ENCODE results near the gene MUC5B. TPM values are rescaled to one million over a fixed set of nuclear protein-coding genes. Genes with fewer than 3 reads are reported as not detected.
"Not testable (repeated sequence)": the region's sequence is repeated elsewhere in the genome, so short reads cannot be mapped to it uniquely, and the experiment has no call there.

MUC5B gene
- polyA plus RNA-seq, 4 donors: 0.01 to 0.74 (median 0.23) TPM; not detected in 1

DNA sequence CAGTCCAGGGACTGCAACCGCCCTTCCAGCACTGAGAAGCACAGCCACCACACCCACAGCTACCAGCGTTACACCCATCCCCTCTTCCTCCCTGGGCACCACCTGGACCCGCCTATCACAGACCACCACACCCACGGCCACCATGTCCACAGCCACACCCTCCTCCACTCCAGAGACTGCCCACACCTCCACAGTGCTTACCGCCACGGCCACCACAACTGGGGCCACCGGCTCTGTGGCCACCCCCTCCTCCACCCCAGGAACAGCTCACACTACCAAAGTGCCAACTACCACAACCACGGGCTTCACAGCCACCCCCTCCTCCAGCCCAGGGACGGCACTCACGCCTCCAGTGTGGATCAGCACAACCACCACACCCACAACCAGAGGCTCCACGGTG is 19.9 kb downstream of the MUC5B start:
- not testable (repeated sequence) for DNase-seq (ENCODE audit: low read depth in 4 of 4, low spot score in 3 of 4)

DNA sequence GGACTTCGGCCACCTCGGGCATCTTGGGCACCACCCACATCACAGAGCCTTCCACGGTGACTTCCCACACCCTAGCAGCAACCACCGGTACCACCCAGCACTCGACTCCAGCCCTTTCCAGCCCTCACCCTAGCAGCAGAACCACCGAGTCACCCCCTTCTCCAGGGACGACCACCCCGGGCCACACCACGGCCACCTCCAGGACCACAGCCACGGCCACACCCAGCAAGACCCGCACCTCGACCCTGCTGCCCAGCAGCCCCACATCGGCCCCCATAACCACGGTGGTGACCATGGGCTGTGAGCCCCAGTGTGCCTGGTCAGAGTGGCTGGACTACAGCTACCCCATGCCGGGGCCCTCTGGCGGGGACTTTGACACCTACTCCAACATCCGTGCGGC is 20.7 kb downstream of the MUC5B start:
- not testable (repeated sequence) for DNase-seq (ENCODE audit: low read depth in 4 of 4, low spot score in 3 of 4)

DNA sequence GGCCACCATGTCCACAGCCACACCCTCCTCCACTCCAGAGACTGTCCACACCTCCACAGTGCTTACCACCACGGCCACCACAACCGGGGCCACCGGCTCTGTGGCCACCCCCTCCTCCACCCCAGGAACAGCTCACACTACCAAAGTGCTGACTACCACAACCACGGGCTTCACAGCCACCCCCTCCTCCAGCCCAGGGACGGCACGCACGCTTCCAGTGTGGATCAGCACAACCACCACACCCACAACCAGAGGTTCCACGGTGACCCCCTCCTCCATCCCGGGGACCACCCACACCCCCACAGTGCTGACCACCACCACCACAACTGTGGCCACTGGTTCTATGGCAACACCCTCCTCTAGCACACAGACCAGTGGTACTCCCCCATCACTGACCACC is 21.7 kb downstream of the MUC5B start:
- not testable (repeated sequence) for DNase-seq (ENCODE audit: low read depth in 4 of 4, low spot score in 3 of 4)

DNA sequence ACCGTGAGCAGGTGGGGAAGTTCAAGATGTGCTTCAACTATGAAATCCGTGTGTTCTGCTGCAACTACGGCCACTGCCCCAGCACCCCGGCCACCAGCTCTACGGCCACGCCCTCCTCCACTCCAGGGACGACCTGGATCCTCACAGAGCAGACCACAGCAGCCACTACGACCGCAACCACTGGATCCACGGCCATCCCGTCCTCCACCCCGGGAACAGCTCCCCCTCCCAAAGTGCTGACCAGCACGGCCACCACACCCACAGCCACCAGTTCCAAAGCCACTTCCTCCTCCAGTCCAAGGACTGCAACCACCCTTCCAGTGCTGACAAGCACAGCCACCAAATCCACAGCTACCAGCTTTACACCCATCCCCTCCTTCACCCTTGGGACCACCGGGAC is 22.9 kb downstream of the MUC5B start:
- DNase-seq (ENCODE audit: low read depth in 4 of 4, low spot score in 3 of 4): not testable (repeated sequence)

DNA sequence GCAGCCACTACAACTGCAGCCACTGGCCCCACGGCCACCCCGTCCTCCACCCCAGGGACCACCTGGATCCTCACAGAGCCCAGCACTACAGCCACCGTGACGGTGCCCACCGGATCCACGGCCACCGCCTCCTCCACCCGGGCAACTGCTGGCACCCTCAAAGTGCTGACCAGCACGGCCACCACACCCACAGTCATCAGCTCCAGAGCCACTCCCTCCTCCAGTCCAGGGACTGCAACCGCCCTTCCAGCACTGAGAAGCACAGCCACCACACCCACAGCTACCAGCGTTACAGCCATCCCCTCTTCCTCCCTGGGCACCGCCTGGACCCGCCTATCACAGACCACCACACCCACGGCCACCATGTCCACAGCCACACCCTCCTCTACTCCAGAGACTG is 23.4 kb downstream of the MUC5B start:
- not testable (repeated sequence) for DNase-seq (ENCODE audit: low read depth in 4 of 4, low spot score in 3 of 4)

DNA sequence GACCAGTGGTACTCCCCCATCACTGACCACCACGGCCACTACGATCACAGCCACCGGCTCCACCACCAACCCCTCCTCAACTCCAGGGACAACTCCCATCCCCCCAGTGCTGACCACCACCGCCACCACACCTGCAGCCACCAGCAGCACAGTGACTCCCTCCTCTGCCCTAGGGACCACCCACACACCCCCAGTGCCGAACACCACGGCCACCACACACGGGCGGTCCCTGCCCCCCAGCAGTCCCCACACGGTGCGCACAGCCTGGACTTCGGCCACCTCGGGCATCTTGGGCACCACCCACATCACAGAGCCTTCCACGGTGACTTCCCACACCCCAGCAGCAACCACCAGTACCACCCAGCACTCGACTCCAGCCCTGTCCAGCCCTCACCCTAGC is 24.2 kb downstream of the MUC5B start:
- not testable (repeated sequence) for DNase-seq (ENCODE audit: low read depth in 4 of 4, low spot score in 3 of 4)

DNA sequence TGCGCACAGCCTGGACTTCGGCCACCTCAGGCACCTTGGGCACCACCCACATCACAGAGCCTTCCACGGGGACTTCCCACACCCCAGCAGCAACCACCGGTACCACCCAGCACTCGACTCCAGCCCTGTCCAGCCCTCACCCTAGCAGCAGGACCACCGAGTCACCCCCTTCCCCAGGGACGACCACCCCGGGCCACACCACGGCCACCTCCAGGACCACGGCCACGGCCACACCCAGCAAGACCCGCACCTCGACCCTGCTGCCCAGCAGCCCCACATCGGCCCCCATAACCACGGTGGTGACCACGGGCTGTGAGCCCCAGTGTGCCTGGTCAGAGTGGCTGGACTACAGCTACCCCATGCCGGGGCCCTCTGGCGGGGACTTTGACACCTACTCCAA is 26.1 kb downstream of the MUC5B start:
- DNase-seq (ENCODE audit: low read depth in 4 of 4, low spot score in 3 of 4): not testable (repeated sequence)

DNA sequence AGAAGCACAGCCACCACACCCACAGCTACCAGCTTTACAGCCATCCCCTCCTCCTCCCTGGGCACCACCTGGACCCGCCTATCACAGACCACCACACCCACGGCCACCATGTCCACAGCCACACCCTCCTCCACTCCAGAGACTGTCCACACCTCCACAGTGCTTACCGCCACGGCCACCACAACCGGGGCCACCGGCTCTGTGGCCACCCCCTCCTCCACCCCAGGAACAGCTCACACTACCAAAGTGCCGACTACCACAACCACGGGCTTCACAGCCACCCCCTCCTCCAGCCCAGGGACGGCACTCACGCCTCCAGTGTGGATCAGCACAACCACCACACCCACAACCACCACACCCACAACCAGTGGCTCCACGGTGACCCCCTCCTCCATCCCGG is 27.5 kb downstream of the MUC5B start:
- not testable (repeated sequence) for DNase-seq (ENCODE audit: low read depth in 4 of 4, low spot score in 3 of 4)

DNA sequence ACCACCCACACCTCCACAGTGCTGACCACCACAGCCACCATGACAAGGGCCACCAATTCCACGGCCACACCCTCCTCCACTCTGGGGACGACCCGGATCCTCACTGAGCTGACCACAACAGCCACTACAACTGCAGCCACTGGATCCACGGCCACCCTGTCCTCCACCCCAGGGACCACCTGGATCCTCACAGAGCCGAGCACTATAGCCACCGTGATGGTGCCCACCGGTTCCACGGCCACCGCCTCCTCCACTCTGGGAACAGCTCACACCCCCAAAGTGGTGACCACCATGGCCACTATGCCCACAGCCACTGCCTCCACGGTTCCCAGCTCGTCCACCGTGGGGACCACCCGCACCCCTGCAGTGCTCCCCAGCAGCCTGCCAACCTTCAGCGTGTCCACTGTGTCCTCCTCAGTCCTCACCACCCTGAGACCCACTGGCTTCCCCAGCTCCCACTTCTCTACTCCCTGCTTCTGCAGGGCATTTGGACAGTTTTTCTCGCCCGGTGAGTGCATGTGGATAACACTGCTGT is 28.4 kb downstream of the MUC5B start:
- DNase-seq (ENCODE audit: low read depth in 4 of 4, low spot score in 3 of 4): no peak

DNA sequence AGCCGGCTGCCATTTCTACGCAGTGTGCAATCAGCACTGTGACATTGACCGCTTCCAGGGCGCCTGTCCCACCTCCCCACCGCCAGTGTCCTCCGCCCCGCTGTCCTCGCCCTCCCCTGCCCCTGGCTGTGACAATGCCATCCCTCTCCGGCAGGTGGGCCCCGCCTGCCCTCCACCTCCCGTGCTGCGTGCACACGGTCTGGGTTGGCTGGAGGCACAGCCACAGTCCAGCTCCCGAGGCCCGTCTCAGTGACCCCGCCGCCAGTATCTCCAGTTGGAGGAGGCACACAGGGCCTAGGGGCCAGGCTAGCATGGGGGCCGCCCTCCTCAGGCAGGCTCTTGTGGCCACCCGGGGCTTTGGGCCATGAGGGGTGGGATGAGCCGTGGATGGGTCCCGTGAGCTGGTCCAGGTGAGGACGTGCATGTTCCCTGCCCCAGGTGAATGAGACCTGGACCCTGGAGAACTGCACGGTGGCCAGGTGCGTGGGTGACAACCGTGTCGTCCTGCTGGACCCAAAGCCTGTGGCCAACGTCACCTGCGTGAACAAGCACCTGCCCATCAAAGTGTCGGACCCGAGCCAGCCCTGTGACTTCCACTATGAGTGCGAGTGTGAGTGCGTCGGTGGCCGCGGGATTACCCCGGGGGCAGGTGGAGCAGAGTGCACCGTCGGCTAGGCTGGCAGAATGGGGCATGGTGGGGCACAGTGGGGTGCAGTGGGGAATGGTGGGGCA is 29.7 kb downstream of the MUC5B start:
- no peak for DNase-seq (ENCODE audit: low read depth in 4 of 4, low spot score in 3 of 4)

DNA sequence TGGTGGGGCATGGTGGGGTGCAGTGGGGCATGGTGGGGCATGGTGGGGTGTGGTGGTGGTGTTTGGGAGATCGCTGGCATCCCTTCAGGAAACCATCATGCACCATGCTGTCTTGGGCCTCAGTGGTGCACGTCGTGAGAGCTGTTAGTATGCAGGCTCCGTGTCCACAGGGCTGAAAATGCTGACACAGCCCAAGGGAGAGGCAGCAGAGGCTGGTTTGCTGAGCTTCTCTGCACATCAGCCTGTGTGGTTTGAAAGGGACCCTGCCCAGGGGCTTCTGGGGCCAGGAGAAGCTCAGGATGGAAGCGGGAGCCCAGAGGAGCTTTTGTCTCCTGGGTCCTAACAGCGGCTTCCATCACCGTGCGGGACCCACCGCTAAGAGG is 30.2 kb downstream of the MUC5B start:
- no peak for DNase-seq (ENCODE audit: low read depth in 4 of 4, low spot score in 3 of 4)

DNA sequence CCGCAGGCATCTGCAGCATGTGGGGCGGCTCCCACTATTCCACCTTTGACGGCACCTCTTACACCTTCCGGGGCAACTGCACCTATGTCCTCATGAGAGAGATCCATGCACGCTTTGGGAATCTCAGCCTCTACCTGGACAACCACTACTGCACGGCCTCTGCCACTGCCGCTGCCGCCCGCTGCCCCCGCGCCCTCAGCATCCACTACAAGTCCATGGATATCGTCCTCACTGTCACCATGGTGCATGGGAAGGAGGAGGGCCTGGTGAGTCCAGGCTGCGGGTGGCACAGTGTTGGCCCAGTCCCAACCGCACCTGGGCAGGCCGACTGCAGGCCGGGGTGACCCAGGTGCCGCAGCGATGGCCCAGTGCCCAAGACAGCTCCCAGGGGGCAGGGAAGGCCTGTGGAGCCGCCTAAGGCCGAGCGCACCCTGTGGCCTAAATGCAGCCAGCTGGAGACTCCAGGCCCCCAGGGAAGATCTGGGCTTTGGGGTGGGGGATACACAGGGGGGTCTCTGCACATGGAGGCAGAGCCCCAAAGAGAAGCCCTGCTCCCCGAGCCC is 31.3 kb downstream of the MUC5B start:
- DNase-seq (ENCODE audit: low read depth in 4 of 4, low spot score in 3 of 4): no peak

DNA sequence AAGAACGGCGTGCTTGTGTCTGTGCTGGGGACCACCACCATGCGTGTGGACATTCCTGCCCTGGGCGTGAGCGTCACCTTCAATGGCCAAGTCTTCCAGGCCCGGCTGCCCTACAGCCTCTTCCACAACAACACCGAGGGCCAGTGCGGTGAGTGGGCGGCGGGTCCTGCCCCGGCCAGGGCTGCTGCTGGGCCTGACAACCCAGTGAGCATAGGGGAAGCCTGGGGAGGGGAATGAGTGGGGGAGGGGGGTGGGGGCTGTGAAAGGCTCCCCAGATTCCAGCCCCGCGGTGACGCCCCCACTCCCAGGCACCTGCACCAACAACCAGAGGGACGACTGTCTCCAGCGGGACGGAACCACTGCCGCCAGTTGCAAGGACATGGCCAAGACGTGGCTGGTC is 31.9 kb downstream of the MUC5B start:
- no peak for DNase-seq (ENCODE audit: low read depth in 4 of 4, low spot score in 3 of 4)

DNA sequence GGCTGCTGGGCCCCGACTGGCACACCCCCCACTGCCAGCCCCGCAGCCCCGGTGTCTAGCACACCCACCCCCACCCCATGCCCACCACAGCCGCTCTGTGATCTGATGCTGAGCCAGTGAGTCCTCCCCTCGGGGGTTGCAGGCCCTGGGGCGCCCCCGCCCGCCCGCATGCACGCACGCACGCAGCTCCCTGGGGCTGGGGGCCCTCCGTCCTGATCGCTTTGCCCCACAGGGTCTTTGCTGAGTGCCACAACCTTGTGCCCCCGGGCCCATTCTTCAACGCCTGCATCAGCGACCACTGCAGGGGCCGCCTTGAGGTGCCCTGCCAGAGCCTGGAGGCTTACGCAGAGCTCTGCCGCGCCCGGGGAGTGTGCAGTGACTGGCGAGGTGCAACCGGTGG is 32.3 kb downstream of the MUC5B start:
- DNase-seq (ENCODE audit: low read depth in 4 of 4, low spot score in 3 of 4): no peak

DNA sequence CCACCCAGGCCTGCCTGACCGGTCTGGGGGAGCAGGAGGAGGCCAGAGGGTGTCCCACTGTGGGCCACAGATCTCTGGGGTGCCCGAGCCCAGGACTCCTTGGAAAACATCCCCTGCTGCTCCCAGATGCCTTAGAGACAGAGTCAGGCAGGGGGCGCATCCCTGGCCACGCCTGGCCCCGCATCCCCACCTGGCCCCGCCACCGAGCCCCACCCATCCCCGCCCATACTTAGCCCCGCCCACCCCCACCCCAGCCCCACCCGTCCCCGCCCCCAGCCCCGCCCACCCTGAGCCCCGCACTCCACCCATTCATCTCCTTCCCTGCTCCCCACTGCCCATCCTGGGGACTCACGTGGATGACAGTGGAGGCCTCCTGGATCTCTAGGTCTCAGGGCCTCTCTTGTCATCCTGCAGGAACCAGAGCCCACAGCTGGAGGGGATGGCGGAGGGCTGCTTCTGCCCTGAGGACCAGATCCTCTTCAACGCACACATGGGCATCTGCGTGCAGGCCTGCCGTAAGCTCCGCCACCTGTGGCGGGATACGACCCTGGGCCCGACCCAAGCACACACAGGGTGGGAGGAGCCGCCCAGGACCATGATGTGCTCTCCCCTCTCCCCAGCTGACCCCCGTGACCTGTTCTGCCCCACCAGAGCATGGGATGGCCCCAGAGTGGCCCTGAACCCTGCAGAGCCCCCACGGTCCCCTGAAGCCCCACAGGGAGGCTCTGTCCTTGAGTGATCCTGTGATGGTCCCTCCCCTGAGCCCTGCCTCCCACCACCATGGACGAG is 33.6 kb downstream of the MUC5B start:
- no peak for DNase-seq (ENCODE audit: low read depth in 4 of 4, low spot score in 3 of 4)

DNA sequence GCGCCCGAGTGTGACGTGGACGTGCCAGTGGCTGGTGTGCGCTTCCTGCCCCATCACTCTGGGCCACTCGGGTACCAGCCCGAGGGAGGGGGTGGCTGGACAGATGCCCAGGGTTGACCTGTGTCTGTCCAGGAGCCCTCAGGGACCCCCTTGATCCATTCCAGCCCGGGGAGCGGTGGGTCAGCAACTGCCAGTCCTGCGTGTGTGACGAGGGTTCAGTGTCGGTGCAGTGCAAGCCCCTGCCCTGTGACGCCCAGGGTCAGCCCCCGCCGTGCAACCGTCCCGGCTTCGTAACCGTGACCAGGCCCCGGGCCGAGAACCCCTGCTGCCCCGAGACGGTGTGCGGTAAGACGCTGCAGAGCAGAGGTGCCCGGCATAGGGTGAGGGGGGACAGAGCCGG is 34.5 kb downstream of the MUC5B start:
- DNase-seq (ENCODE audit: low read depth in 4 of 4, low spot score in 3 of 4): no peak

DNA sequence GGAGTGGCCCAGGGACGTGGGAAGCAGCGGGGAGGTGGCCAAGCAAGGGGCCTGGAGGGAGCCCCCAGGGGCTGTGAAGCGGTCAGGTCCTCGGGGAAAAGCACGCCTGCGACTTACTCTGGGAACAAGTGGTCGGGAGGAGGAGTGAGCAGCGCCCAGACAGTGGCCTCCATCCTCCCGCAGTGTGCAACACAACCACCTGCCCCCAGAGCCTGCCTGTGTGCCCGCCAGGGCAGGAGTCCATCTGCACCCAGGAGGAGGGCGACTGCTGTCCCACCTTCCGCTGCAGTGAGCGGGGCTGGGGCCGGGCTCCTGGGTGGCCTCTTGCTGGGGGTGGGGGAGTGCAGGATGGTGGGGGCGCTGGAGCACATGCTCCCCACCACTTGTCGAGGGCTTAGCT is 35.0 kb downstream of the MUC5B start:
- no peak for DNase-seq (ENCODE audit: low read depth in 4 of 4, low spot score in 3 of 4)

DNA sequence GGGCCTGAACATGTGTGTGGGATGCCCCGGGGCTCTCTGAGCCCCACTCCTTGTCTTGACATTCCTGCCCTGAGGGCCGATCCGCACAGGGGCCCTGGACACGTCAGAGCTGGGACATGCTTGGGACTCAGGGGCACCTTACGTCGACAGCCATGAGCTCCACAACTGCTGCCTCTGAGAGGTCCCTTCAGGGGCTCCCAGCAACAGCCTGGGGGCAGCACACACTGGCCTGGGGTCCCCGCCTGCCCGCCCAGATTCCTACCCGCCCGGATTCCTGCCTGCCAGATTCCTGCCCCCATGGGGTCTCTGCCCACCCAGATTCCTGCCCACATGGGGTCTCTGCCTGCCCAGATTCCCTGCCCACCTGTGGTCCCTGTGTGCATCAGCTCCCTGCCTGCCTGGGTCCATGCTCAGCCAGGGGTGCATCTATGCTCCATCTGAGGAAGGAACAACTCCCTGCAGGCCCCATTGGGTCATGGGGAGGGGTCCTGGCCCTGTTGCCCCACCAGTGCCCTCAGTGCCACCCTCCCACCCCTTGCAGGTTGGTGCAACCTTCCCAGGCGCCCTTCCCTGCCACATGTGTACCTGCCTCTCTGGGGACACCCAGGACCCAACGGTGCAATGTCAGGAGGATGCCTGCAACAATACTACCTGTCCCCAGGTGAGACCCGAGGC is 35.7 kb downstream of the MUC5B start:
- DNase-seq (ENCODE audit: low read depth in 4 of 4, low spot score in 3 of 4): no peak

DNA sequence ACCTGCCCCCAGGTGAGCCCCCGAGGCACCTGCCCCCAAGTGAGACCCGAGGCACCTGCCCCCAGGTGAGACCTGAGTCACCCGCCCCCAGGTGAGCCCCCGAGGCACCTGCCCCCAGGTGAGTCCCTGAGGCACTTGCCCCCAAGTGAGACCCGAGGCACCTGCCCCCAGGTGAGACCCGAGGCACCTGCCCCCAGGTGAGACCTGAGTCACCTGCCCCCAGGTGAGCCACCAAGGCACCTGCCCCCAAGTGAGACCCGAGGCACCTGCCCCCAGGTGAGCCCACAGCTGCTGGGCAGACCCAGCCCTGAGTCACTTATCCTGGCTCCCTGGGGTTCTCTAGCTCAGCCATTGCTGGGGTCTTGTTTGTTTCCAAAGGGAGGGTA is 36.2 kb downstream of the MUC5B start:
- DNase-seq (ENCODE audit: low read depth in 4 of 4, low spot score in 3 of 4): no peak

DNA sequence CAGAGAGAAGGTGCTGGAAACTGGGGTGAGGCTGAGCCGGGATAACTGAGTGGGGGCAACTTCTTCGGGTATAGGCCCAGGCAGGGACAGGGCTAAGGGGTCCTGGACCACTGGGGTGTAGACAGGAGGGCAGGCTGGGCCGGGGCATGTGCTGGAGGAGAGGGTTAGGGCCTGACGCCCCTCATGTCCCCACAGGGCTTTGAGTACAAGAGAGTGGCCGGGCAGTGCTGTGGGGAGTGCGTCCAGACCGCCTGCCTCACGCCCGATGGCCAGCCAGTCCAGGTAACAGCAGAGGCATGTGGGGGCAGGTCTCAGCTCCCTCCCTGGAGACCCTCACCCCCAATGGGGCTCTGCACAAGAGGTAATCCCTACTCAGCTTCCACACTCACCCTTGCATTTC is 36.7 kb downstream of the MUC5B start:
- DNase-seq (ENCODE audit: low read depth in 4 of 4, low spot score in 3 of 4): no peak

DNA sequence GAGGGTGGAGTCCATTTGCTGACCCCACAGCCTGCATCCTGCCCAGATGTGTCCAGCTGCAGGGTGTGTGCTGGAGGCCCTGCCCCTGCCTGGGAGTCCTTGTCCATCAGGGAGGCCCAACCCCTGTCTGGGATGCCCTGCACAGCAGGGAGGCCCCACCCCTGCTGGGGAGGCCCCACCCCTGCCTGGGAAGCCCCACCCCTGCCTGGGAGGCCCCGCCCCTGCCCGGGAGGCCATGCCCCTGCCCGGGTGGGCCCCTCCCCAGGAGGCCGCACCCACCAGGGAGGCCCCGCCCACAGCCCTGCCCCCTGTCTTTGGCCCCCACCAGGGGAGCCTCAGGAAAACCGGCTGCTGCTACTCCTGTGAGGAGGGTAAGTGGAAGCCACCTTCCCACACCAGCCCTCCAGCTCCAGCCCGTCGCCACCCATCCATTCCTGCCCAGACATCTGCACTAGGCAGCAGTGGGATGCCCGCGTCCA is 37.2 kb downstream of the MUC5B start:
- DNase-seq (ENCODE audit: low read depth in 4 of 4, low spot score in 3 of 4): no peak

Data from left renal pelvis (tissue), 4 donors.